AG10803 (cell line): ENCODE data around the gene SERPINE1.
"Not testable (repeated sequence)": the region's sequence is repeated elsewhere in the genome, so short reads cannot be mapped to it uniquely, and the experiment has no call there.

ENCODE experiments used
- DNase-seq: peaks from one replicate; pipeline ENCODE4 v3.0.0; 2010; ENCODE audit warnings: low read depth
- H3K4me3 ChIP-seq: 2 replicates; pipeline ENCODE4 v1.5.1; 2011; ENCODE audit warnings: mild to moderate bottlenecking, low read length, control low read depth
- TF ChIP-seq, protein P1 (sequence below): conservative IDR thresholded peaks from 2 replicates; pipeline ENCODE4 v1.5.1; 2011; ENCODE audit warnings: mild to moderate bottlenecking, low read length, control low read depth, inconsistent platforms

The SERPINE1 gene

DNA sequence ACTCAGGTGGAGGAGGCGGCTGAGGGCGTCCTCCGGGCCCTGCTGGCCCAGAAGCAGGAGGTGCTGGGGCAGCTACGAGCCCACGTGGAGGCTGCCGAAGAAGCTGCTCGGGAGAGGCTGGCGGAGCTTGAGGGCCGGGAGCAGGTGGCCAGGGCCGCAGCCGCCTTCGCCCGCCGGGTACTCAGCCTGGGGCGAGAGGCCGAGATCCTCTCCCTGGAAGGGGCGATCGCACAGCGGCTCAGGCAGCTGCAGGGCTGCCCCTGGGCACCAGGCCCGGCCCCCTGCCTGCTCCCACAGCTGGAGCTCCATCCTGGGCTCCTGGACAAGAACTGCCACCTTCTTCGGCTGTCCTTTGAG lies 38.9 kb upstream of the SERPINE1 start:
- TF ChIP-seq, protein P1, sequence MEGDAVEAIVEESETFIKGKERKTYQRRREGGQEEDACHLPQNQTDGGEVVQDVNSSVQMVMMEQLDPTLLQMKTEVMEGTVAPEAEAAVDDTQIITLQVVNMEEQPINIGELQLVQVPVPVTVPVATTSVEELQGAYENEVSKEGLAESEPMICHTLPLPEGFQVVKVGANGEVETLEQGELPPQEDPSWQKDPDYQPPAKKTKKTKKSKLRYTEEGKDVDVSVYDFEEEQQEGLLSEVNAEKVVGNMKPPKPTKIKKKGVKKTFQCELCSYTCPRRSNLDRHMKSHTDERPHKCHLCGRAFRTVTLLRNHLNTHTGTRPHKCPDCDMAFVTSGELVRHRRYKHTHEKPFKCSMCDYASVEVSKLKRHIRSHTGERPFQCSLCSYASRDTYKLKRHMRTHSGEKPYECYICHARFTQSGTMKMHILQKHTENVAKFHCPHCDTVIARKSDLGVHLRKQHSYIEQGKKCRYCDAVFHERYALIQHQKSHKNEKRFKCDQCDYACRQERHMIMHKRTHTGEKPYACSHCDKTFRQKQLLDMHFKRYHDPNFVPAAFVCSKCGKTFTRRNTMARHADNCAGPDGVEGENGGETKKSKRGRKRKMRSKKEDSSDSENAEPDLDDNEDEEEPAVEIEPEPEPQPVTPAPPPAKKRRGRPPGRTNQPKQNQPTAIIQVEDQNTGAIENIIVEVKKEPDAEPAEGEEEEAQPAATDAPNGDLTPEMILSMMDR: no peak
- DNase-seq: no peak
- no peak overlapping the region for H3K4me3 ChIP-seq

DNA sequence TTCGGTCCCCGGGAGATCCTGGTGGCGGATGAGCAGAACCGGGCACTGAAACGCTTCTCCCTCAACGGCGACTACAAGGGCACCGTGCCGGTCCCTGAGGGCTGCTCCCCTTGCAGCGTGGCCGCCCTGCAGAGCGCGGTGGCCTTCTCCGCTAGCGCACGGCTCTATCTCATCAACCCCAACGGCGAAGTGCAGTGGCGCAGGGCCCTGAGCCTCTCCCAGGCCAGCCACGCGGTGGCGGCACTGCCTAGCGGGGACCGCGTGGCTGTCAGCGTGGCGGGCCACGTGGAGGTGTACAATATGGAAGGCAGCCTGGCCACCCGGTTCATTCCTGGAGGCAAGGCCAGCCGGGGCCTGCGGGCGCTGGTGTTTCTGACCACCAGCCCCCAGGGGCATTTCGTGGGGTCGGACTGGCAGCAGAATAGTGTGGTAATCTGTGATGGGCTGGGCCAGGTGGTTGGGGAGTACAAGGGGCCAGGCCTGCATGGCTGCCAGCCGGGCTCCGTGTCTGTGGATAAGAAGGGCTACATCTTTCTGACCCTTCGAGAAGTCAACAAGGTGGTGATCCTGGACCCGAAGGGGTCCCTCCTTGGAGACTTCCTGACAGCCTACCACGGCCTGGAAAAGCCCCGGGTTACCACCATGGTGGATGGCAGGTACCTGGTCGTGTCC lies 37.9 kb upstream of the SERPINE1 start:
- DNase-seq: no peak
- no peak overlapping the region for H3K4me3 ChIP-seq
- TF ChIP-seq, protein P1: no peak

DNA sequence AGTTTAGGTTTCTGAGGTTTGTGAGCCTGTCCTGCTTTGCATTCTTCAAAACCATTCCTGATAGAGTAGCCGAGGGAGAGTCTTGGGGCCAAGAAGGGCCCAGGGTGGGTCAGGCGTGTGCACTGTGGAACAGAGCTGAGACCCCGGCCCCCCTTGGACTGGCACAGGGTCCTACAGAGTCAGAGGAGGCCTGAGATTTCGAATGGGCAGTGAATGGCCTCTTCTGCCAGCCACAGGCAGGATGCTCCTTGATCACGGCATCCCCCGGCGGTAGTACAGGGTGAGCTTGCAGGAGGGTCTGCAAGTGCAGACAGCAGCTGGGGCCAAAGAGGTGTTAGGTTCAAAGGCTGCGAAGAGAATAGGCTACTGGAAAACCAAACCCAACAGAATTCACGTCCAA lies 37.0 kb upstream of the SERPINE1 start:
- DNase-seq: no peak
- TF ChIP-seq, protein P1: no peak
- no peak overlapping the region for H3K4me3 ChIP-seq

DNA sequence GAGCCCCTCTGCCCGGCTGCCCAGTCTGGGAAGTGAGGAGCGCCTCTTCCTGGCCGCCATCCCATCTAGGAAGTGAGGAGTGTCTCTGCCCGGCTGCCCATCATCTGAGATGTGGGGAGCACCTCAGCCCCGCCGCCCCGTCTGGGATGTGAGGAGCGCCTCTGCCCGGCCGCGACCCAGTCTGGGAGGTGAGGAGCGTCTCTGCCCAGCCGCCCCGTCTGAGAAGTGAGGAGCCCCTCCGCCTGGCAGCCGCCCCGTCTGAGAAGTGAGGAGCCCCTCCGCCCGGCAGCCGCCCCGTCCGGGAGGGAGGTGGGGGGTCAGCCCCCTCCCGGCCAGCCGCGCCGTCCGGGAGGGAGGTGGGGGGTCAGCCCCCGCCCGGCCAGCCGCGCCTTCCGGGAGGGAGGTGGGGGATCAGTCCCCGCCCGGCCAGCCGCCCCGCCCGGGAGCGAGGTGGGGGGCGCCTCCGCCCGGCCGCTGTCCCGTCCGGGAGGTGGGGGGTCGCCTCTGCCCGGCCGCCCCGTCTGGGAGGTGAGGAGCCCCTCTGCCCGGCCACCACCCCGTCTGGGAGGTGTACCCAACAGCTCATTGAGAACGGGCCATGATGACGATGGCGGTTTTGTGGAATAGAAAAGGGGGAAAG lies 34.5 kb upstream of the SERPINE1 start:
- DNase-seq, H3K4me3 ChIP-seq: not testable (repeated sequence)

DNA sequence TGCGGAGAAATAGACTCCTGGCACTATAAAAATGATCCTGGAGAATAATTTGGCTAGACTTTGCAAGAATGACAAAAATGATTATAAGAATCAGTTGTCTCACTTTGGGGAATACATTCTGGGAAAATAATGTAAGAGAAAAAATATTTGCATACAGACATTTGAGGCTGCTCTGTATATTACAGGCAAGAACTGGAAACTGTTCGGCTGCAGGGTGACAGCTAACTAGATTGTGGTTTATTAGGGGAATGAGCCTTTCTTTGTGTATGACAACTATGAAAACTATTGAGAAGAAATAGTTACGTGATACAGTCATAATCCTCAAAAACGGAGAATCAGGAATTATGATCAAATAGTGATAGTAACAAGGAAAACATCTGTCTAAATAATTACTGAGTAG lies 33.0 kb upstream of the SERPINE1 start:
- H3K4me3 ChIP-seq: no peak overlapping the region
- peak; percentile 95 for DNase-seq
- TF ChIP-seq, protein P1: no peak

DNA sequence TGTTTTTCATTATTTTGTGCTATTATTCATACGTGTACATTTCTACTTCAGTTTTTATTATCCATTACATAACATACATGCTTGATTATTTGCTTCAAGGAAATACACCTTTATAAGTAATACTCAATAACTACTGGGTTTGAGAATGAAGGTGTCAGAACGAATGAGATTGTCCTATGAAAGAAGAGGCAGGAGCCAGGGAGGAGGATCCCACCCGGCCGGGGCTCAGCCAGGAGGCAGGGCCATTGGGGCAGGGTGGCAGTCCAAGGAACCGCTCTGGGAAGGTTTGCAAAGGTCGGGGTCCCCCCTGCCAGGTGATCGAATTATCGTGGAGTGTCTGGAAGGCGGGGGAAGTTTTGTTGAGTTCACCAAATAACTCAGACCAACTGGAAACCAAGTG lies 32.5 kb upstream of the SERPINE1 start:
- TF ChIP-seq, protein P1: no peak
- H3K4me3 ChIP-seq: no peak overlapping the region
- DNase-seq: no peak

DNA sequence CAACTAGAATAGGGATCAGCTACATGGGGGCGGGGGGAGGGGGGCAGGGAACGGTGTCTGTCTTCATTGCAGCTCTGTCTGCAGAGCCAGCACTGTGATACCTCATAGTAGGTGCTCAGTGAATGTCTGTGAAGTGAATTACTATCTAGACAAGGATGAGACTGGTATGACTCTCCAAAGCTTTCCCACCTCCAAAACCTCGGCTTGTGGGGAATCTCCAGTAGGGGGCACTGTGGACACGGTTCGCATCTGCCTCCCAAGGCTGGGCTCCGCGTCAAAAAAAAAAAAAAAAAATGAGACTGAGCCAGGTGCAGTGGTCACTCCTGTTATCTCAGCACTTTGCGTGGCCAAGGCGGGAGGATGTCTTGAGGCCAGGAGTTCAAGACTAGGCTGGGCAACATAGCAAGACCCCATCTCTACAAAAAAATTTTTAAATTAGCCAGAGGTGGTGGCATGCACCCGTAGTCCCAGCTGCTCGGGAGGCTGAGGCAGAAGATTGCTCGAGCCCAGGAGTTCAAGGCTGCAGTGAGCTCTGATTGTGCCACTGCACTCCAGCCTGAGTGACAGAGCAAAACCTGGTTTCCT lies 32.0 kb upstream of the SERPINE1 start:
- no peak overlapping the region for H3K4me3 ChIP-seq
- TF ChIP-seq, protein P1: peak; percentile 86
- peak; percentile 61 for DNase-seq
